ENCODE results near the gene ZPBP2.

DNA sequence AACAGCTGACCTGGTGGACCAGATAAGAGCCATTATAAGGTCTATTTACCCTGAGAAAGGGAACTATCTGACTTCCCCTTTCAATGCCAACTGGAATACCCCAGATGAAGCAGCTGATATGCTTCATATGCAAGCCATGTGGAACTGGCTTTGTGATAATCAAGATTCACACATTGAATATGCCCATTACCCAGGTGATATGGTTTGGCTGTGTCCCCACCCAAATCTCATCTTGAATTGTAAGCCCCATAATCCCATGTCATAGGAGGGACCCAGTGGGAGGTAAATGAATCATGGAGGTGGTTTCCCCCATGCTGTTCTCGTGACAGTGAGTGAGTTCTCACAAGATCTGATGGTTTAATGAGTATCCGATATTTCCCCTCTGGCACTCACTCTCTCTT, 46.0 kb upstream of the ZPBP2 start:
- TF ChIP-seq, protein P1, sequence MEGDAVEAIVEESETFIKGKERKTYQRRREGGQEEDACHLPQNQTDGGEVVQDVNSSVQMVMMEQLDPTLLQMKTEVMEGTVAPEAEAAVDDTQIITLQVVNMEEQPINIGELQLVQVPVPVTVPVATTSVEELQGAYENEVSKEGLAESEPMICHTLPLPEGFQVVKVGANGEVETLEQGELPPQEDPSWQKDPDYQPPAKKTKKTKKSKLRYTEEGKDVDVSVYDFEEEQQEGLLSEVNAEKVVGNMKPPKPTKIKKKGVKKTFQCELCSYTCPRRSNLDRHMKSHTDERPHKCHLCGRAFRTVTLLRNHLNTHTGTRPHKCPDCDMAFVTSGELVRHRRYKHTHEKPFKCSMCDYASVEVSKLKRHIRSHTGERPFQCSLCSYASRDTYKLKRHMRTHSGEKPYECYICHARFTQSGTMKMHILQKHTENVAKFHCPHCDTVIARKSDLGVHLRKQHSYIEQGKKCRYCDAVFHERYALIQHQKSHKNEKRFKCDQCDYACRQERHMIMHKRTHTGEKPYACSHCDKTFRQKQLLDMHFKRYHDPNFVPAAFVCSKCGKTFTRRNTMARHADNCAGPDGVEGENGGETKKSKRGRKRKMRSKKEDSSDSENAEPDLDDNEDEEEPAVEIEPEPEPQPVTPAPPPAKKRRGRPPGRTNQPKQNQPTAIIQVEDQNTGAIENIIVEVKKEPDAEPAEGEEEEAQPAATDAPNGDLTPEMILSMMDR (IDR thresholded peaks at IDR 0.05): no peak
- TF ChIP-seq POLR2A (IDR thresholded peaks at IDR 0.05) (no peak), EP300 (IDR thresholded peaks at IDR 0.05) (no peak)
